CD1c-positive myeloid dendritic cell (primary cell): ENCODE data around the gene MYO1D.
"Not testable (repeated sequence)": the region's sequence is repeated elsewhere in the genome, so short reads cannot be mapped to it uniquely, and the experiment has no call there.

ENCODE experiments used
- DNase-seq: peaks from one replicate; pipeline ENCODE4 v3.0.0-alpha.2; 2016; ENCODE audit errors: extremely low spot score

Gene MYO1D

DNA sequence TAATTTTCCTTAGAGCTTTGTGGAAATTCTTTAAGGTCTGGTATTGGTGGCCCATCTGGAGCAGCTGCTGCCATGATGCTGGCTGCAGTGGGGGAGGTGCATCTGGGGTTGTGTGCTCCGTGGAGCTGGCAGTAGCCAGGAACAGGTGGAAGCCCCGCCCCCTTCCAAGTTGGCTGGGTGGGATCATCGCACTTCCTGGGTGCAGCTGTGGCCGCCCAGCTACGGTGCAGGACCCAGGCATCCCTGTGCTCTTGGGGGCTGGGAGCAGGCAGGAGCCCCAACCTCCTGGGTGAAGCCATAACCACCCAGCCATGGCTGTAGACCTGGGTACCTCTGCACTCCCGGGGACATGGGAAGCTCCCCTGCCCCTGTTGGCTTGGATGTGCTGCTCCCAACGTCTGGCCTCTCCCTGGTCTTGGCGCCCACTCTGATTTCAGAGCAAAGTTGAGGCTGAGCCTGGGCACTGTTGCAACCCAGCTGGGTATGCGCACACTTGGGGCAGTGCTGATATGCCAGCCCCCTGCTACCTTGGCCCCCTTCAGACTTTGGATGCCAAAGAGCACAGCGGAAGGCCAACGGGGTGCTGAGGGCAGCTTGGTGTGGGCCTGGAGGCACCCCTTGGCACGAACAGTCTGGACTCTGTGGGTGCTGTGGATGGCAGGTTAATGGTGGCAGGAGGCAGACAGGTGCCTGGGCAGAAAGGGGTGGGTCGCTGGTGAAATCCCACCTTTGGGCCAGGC lies 145.2 kb downstream of the MYO1D start:
- no peak for DNase-seq

DNA sequence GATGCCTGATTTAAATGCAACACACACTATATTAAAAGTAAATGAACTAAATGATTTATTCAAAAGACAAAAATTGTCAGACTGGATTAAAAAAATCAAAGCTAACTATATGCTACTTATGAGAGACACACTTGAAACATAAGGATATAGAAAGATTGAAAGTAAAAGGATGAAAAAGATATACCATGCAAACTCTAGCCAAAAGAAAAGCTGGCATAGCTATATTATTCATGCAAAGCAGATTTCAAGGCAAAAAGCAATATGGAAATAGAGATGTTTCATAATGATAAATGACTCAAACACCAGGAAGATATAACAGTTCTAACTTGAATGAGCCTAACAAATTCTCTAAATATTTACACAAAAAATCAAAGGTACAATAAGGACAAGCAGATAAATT lies 149.2 kb downstream of the MYO1D start:
- DNase-seq: no peak

DNA sequence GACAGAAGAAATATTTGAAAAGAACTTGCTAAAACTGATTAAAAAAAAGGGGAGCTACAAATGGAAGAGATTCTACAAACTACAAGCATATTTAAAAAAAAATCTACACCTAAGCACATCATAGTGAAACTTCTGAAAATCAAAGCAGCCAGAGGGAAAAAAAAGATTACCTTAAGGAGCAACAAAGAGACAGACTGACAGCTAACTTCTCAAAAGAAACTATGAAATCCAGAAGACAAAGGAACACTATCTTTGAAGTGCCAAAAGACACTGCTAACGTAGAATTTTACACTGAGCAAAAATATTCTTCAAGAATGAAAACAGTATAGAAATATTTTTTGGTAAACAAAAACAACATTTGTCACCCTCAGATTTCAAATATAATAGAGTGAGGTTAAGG lies 151.2 kb downstream of the MYO1D start:
- DNase-seq: no peak

DNA sequence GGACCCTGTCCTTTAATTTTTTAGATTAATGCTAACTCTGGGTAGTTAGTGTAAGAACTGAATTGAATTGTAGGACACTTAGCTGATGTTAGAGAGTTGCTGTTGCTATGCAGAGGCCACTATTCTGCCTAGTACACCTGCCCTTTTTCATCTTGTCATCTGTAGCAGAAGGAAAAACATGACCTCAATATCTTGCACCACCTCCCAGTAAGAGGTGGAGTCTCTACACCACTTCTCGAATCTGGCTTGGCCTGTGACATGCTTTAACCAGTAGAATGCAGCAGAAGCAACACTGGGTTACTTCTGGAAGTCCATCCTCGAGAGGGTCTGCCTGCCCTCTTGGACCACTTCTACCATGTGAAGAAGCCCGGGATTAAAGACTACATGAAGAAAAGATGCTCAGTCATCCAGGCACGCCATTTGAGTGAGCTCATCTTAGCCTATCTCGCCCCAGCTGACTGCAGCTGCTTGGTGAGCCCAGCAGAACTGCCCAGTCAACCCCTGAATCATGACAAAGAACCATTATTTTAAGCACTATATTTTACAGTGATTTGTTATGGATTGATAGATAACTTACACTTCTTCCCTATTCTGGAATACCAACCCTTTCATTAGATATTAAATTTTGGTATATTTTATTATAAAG lies 153.5 kb downstream of the MYO1D start:
- no peak for DNase-seq

DNA sequence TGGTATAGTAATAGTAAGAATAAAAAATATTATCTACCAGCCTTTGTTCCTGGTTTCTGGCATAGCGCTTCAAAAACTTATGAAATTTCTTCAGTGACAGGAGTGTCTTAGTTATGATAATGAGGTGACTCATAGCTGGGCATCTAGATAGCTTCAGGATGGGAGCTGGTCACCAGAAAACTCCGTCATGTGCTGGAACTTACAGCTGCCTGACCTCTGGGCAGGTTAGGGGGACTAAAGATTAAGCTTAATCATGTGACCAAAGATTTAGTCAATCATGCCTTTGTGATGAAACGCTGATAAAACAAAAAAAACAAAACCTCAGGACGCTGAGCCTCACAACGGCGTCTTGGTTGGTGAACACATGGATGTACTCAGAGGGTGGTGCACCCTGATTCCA lies 154.2 kb downstream of the MYO1D start:
- DNase-seq: no peak

DNA sequence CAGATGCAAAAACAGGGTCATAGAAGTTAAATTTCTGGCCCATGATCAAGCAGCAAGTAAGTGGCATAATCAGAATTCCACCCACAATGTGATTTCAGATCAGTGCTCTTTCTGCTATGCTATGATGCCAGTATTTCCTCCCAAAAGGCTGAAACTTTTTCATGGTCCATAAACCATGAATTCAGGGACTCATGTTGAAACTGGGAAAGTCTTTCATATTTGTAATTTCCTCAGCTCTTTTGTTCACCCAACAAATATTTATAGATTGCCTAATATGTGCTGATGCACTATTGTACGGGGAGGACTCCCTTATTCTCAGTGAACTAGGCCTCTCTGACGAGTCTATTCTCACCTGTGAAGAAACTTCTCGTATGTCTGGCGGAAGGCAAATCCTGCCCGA lies 156.3 kb downstream of the MYO1D start:
- no peak for DNase-seq

DNA sequence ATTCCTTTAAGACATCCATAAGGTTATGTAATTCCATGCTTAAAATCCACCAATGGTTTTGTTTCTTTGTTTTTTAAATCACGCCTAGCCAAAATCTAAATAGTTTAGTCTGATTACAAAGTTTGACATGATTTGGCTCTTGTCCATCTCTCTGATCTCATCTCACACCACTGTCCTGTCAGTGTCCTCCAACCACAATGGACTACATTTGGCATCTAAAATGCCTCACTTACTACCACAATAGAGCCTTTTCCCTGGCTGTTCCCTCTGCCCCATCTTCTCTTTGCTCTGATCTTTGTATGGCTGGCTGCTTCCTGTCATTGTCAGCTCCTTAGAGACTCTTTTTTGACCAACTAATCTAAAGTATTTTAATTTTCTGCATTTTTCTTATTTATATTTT lies 157.2 kb downstream of the MYO1D start:
- DNase-seq: no peak

DNA sequence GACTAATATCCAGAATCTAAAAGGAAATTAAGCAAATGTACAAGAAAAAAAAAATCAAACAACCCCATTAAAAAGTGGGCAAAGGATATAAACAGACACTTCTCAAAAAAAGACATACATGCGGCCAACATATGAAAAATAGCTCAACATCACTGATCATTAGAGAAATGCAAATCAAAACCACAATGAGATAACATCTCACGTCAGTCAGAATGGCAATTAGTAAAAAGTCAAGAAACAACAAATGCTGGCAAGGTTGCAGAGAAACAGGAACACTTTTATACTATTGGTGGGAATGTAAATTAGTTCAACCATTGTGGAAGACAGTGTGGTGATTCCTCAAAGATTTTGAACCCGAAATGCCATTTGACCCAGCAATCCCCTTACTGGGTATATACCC lies 162.0 kb downstream of the MYO1D start:
- not testable (repeated sequence) for DNase-seq

DNA sequence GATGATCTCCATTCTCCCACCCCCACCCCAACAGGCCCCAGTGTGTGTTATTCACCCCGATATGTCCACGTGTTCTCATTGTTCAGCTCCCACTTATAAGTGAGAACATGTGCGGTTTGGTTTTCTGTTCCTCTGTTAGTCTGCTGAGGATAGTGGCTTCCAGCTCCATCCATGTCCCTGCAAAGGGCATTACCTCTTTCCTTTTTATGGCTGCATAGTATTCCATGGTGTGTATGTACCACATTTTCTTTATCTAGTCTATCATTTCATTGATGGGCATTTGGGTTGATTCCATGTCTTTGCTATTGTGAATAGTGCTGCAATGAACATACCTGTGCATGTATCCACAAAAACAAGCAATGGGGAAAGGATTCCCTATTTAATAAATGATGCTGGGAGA lies 162.7 kb downstream of the MYO1D start:
- DNase-seq: not testable (repeated sequence)

DNA sequence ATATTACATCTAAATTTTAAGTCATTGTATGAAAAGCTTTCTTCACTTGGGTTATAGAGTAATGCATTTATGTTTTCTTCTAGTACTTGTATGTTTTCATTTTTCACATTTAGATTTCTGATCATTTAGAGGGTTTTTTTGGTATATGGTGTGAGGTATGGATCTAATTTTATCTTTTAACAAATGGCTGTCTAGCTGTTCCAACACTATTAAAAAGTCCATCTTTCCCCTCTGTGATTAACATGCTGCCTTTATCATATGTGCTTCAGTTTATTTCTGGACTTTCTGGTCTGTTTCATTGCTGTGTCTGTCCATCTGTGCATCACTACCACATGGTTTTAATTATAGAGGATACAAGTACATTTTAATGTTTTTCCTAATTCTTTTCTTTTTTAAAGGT lies 163.8 kb downstream of the MYO1D start:
- DNase-seq: no peak

DNA sequence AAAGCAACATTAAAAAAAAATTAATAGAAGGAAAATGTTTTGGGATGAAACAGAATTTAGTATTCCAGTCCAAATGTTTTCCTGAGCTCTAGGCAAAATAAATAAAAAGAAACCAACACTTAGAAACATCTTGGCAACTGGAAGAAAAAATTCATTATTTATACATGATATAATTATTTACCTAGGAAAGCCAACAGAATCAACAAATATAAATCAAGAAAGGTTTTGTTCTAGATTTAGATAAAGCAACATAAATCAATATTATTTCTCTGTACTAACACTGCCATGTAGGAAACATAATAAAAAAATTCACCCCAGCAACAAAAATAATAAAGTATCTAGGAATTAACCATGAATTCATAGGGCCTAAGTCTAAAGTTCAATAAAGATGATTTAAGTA lies 167.4 kb downstream of the MYO1D start:
- DNase-seq: no peak

DNA sequence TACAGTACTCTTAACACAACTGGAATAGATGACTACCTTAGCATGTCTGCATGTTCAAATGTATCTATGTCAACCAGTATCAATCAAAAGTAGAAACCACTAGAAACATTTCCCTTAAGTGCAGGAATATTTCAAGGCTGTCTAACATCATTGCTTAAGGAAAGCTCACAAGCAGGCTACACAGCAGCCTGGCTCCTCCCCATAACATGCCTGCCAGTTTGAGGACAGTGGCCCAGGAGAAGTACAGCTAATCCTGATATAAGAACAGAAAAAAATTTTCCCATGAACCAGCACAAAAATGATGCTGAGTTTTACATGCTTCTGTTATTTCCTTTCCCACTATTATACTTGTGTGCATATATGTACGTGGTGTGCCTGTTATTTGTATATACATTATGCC lies 175.1 kb downstream of the MYO1D start:
- no peak for DNase-seq

DNA sequence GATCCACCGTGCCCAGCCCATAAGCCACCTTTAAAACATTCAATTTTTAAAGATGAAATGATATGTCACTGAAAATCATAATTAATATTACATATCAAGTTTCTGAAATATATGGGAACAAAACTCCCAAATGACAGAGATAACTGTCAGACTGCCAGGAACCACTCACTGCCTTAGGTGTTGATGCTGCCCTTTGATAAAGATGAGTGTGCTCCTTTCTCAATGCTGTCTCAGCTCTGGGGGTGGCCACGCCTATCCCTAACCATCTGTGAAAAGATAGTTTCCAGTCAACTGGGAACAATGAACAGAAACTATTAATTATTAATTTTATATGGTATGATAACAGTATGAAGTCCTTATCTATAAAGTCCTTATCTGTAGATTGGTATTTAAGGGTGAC lies 177.7 kb downstream of the MYO1D start:
- DNase-seq: no peak

DNA sequence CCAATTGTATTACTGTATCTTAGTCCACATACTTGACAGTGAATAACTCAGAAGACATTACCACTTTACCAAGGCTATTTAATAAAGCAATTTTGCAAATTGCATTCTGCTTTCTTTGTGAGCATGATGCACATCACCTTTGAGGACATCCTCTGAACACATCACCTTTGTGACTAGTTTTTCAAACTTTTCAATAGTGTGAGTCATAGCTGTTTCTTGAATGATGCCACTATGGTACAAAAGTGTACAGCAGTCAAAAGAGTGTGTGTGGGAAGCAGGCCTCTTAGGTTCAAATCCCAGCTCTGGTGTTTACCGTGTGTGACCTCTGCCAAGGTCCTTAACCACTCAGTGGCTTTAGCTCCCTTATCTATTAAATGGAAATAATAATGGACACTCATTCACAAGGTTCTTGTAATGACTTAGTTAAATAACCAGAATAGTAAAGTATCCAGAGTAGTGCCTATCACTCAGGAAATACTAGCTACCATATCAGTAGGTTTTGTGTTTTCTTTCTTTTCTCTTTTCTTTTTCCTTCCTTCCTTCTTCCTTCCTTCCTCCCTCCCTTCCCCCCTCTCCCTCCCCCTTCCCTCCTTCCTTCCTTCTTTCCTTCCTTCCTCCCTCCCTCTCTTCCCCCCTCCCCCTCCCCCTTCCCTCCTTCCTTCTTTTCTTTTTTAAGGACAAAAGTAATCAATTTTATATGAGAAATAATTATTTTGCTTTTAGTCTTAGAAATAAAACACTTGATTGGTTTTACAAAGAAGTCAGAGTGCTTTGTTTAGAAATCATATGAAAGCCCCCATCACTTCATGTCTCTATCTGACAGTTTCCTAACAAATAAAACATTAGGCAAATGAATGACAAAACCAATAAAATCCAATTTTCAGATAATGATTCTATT lies 178.9 kb downstream of the MYO1D start:
- no peak for DNase-seq

DNA sequence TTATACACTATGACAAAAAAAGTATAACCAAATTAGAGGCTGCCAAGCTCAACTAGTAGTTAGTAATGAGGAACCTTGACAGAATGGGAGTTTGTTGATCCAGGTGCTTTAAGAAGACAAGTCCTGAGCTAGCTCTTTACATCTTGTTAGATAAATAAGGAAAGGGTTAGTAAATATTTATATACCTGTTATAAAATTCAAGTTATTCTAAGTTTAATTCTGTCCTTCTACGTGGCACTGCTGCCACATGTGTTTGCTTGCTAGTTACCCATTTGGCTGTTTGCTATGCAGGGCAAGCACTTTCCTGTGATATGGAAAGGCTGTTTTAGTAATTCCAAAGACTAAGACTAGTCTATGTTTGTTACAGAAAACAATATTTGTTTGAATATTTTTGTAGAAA lies 180.5 kb downstream of the MYO1D start:
- no peak for DNase-seq

DNA sequence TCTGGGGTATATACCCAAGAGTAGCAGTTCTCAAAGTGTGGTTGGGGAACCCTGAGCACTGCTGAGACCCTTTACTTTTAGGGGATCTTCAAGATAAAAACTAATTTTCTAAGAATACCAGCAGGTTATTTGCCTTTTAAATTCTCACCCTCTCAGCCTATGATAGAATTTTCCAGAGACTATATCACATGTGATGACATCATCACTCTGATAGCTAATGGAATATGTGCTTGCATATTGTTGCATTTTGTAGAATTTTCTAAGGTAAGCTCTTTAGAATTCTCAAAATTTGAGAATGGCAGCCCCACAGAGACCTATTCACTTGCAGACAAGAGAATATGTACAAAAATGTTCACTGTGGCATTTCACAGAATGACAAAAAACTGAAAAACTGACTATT lies 181.1 kb downstream of the MYO1D start:
- DNase-seq: no peak

DNA sequence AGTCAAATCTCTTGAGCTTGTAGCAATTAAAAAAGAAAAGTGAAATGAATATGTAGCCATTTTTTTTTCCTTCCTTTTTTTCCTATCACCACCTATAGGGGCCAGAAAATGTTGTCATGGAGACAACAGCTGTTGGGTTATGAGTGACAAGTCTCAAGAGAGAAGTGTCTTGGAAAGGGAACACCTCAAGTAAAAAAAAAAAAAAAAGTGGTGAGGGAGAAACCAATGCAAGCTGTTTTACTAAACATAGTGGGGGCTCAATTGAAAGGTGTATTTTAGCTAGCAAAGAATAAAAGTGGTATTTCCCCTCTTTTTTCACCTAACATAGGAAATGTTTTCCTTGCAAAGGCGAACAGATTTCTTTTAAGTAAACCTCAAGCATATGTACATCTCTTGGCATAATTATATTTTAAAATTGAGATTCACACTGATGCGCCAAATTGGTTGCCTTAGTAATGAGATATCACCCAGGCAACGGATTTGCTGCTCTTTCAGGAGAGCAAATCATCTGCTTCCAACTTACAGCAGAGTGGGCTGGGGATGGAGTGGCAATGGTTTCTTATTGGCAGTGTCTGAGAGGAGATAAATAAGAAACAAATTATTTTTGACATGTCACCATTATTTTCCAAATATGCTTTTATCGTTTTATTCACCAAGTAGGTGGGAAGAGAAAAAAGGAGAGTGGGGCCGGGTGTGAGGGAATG lies 183.6 kb downstream of the MYO1D start:
- DNase-seq: no peak

DNA sequence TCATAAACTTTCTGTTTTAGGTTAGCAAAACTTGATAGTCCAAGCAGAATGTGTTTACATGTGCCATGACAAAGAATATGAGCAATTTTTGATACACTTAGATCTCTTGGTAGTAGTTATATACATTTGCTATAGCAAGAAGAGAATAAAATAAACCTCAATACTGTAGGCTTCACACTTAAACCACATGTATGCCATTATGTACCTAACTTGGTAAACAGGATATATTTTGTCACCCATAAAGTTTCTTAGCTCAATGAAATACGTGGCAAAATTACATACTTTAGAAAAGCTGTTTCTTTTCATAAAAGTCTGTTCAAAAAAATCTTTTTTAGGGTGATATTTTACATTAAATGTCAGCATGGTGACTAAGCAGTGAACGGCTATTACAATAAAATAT lies 184.7 kb downstream of the MYO1D start:
- DNase-seq: no peak

DNA sequence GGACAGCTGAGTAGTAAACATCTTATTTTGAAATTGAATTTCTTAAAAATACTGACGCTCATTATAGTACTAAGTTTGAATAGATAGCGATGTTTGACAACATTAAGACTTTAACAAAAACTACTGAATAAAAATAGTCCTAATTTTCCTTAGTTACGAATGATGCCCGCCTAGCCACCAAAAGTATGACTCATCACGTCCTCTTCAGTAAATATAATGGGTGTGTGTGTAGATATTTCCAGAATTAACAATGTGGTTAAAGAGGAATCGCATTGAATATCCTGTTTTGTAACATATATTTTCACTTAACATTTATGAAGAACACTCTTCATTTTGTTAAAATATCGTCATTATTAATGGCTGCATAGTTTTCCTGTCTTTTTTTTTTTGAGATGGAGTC lies 187.6 kb downstream of the MYO1D start:
- no peak for DNase-seq

DNA sequence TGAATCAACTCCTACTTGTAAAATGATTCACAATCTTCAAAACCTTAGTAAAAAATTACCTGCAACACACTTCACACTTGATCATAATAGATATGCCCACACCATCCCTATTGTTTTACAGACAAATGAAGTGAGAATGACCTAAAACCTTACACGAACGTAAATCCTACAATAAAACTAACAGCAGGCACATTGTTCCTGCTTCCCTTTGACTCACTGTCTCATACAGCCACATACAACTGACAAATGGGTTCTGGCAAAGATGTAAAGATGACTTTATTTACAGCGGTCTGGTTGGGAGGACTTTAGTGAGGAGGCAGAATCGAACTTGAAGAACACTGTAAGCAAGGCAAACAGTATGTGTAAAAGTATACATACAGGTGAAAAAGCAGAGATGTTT lies 188.7 kb downstream of the MYO1D start:
- DNase-seq: no peak

DNA sequence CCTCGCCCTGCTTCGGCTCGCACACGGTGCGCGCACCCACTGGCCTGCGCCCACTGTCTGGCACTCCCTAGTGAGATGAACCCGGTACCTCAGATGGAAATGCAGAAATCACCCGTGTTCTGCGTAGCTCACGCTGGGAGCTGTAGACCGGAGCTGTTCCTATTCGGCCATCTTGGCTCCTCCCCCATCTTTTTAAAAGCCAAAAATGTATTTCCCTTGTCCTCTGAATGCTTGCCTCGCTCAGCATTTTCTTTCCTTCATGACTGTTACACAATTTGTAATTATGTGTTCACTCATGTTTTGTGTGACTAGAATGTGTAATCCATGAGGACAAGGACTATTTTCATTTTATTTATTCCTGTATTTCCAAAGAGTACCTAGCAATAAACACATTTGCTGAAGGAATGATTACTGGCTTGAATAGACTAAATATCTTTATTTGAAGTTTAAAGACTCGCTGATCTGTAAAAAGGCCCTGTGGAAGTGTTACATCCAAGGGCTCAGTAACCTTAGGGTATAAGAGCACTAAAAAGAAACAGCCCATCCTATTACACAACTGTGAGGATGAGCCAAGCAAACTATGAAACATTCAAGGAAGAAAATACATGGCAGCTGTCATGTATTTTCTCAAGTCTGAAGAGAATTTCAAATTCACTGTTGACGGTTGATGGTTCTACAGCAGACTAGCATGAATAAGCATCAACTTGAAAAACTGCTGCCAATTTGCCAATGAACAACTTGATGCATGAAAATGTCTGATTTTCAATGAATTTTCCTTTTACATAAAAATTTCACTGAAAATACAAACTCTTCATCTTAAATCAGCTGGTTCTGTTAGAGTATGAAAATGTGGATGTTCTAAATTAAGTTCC lies 192.6 kb downstream of the MYO1D start:
- DNase-seq: no peak
